Bladder microvascular endothelial cell (primary cell): ENCODE measurements around the gene CHD2. TPM values are rescaled to one million over a fixed set of nuclear protein-coding genes. Genes with fewer than 3 reads are reported as not detected.

ENCODE experiments used
- total RNA-seq: library from RNA; depleted of rRNA; stranded (reverse); fragments of >200 nt; gene quantifications from 2 replicates; pipeline ENCODE4 v1.2.3, GENCODE V29; 2014

Gene CHD2
- total RNA-seq, result 37.1 and 91.8 TPM in 2 replicates

DNA sequence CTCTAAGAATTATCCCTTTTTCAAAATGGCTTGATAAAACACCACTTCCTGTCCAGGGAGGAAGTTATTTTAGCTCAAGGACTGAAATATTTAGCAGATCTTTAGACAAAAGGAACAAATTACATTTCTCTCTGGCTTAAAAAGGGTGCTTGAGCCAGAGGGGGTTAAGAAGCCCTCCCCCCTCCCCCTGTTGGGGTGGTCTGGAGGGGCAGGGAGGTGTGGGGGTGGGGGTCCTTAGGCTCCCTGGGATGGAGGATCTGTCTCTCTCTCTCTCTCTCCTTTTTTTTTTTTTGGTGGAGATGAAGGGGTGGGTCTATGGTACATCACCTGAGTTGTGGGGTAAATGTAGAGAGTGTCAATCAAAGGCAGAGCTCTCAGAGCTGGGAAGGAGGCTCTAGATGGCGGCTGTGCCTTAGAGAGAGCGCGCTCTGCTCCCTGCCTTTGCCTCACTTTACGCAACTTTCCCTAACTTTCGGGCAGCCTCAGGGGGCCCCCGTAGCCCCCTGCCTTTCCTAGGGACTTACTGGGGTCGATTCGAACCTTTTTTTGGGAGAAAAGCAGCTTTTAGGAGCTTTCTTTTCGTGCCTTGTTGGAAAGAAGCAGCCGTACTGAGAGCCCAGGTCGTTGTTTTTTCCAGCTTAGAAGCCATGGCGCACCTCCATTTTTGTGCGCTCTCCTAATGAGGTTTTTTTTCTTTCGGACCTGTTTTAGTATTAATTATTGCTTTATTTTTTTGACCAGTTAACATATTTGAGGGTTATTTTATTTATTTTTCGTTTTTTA lies at the start of gene CHD2:
Gene CHD2 (plus strand): TSS at position 377 of the 783 bp plus-strand sequence. CDS start 914 bp downstream, outside the sequence.

Other genes with a start within 250 kb of the CHD2 start
- 5.3 and 46.7 TPM in 2 replicates for gene FAM174B, start 244.5 kb upstream of the CHD2 start, total RNA-seq
- 0.06 TPM in 1 of 2 replicates, not detected in the other for gene RGMA, start 188.9 kb downstream of the CHD2 start, total RNA-seq